GM12892 (cell line): Measurements from ENCODE around the gene MAFG.

Source experiments
- POLR2AphosphoS5 ChIP-seq: IDR thresholded peaks from 2 replicates; pipeline ENCODE4 v1.6.1; 2011; ENCODE audit warnings: low read depth, low read length, control low read depth
- TAF1 ChIP-seq: IDR thresholded peaks from 2 replicates; pipeline ENCODE4 v1.6.1; 2011; ENCODE audit warnings: low read depth, mild to moderate bottlenecking, control low read depth, low read length, borderline replicate concordance

DNA sequence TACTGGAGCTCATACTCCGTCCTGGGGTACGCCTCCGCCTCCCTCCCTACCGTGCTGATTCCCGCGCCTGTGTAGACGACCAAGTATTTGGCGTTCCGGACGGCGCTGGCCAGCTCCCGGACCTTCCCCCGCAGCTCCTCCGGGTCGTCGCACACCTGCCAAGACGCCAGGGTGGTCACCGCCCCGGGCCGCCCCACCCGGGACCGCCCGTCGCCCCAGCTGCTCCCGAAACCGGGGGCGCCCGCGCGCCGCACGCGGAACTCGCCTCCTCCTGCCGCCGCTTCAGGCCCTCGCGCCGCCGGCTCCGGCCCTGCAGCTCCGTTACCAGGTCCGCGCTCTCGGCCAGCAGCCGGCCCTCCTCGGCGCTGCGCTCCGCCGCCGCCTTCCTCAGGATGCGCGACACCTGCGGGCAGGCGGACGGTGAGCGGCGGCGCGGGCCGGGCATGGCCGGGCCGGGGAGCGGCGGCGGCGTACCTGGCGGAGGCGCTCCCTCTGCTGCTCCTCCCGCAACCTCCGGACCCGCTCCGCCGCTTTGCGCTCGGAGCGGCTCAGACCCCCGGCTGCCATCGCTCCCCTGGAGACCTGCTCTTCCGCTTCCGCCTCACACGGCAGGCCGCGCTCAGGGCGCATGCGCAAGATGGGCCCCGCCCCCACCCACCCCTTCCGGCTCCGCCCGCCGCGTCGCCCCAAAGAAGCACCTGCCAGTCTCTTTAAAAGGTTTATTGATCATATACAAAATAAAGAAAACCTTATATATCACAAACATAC lies 9.8 kb downstream of the MAFG start, which contains the start of gene SIRT7:
- TF ChIP-seq POLR2AphosphoS5, result peak; percentile 80
- TF ChIP-seq TAF1, result peak; percentile 74; the same call in 1 of the 2 replicates
